Measurements from ENCODE around the gene SPTAN1.
A peak's percentile ranks its signal among the peaks of the same experiment; 100 is the strongest.
"Not testable (repeated sequence)": the region's sequence is repeated elsewhere in the genome, so short reads cannot be mapped to it uniquely, and the experiment has no call there.

SPTAN1 gene

GRCh38 chr9:128558431-128559310, 6.3 kb downstream of the SPTAN1 start:
- Mint-ChIP-seq H3K27ac (peak overlapping the region; percentile 34), H3K36me3 (peaks cover 21% of the 10 kb centered on the region), H3K4me3 (no peak overlapping the region), H3K9me3 (no peaks in the 10 kb centered on the region), H3K4me1 (peaks cover 19% of the 10 kb centered on the region), H3K27me3 (no peaks in the 10 kb centered on the region)
- no peak for DNase-seq
- CTCF ChIA-PET, result interaction anchor here (0.6 kb wide), 1 partner anchor 204 kb away, joined by 3 read pairs; no protein-coding TSS in a partner anchor

DNA sequence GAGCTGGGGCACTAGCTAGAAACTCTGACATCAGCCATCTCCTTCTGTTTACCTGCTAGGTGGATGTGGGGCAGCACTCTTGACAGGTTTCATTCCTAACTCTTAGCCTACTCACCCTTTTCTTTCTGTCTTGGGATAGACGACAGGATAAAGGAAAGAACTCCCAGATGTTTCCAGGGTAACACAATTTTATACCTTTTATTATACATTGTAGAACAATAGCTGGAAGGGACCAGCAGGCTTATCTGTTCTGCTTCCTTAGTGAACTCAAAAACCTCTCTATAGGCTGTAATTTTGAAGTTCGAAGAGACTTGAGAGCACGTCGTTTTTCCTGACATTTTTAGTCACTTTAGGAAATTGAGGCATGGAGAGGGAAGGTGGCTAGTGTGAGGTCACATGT, 13.2 kb downstream of the SPTAN1 start:
- Mint-ChIP-seq H3K4me3 (no peak overlapping the region), H3K27me3 (no peaks in the 10 kb centered on the region), H3K36me3 (peaks cover 43% of the 10 kb centered on the region), H3K9me3 (no peaks in the 10 kb centered on the region), H3K4me1 (peaks cover 6% of the 10 kb centered on the region), H3K27ac (no peak overlapping the region)
- CTCF ChIA-PET, result no interaction called here
- no peak for DNase-seq

DNA sequence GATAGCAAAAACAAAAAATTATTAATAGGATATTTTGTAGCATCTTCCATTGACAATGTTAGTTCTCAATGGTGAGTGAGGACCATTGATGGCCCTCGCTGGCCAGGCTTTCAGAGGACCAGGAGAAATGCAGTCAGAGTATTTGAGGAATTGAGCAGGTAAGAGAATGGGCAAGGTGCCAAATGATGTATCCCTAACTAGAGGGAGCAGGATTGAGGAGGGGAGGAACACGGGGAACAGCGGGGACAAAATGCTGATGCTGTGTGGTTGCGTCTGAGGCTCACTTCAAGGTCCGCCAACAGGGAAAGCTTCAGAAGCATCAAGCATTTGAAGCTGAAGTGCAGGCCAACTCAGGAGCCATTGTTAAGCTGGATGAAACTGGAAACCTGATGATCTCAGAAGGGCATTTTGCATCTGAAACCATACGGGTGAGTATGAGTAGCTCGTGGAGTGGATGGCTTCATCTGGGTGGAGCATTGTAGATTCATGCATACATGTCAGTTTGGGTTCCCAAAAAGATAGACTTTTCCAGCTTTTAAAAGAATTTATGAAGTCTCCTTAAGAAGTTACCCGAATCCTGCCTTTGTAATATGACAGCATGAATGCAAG, 16.2 kb downstream of the SPTAN1 start:
- H3K27me3 Mint-ChIP-seq, result no peaks in the 10 kb centered on the region
- peaks cover 41% of the 10 kb centered on the region for H3K36me3 Mint-ChIP-seq
- H3K27ac Mint-ChIP-seq, result no peak overlapping the region
- peaks cover 3% of the 10 kb centered on the region for H3K4me1 Mint-ChIP-seq
- H3K4me3 Mint-ChIP-seq, result no peak overlapping the region
- CTCF ChIA-PET, result no interaction called here
- no peaks in the 10 kb centered on the region for H3K9me3 Mint-ChIP-seq
- DNase-seq, result no peak

GRCh38 chr9:128575469-128575868, 23.1 kb downstream of the SPTAN1 start:
- Mint-ChIP-seq H3K4me3 (no peak overlapping the region), H3K36me3 (peaks cover 54% of the 10 kb centered on the region), H3K27me3 (no peaks in the 10 kb centered on the region), H3K9me3 (no peaks in the 10 kb centered on the region), H3K4me1 (peaks cover 16% of the 10 kb centered on the region), H3K27ac (peak overlapping the region; percentile 79)
- DNase-seq, result no peak
- CTCF ChIA-PET, result no interaction called here

- Mint-ChIP-seq H3K4me3 (no peak overlapping the region), H3K27me3 (no peaks in the 10 kb centered on the region), H3K27ac (peak overlapping the region; percentile 7), H3K4me1 (peaks cover 16% of the 10 kb centered on the region), H3K9me3 (no peaks in the 10 kb centered on the region), H3K36me3 (peaks cover 58% of the 10 kb centered on the region)
- CTCF ChIA-PET, result no interaction called here
- DNase-seq, result no peak
These were observed 23.5 kb downstream of the SPTAN1 start for GRCh38 chr9:128575916-128576315.

DNA sequence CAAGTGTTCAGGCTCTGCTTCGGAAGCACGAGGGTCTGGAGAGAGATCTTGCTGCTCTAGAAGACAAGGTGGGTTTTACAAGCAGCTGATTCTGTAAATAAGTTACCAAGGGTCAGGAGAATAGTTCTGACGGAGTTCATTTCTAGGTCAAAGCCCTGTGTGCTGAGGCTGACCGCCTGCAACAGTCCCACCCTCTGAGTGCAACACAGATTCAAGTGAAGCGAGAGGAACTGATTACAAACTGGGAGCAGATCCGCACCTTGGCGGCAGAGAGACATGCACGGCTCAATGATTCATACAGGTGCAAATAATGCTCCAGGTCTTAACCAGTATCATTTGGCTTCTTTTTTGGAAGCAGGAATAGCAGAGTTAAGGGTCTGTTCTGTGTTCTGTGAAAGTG, 24.8 kb downstream of the SPTAN1 start:
- H3K27ac Mint-ChIP-seq, result no peak overlapping the region

DNA sequence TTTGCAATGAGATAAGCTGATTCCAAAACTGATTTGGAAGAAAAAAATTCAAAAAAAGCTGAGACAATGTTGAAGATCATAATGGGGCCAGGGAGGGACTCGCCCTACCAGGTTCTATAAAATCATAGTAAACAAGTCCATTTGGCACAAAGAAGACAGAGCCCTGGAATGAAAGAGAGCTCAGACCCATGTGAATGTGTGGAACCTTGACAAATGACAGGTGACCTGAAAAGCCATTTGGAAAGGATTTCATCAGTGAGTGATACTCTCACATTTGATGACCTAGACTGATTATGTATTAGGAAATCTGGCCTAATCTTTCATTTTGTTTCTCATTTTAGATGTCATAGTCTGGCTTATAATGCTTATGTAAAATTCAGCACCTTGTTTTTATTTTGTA, 26.8 kb downstream of the SPTAN1 start:
- CTCF ChIA-PET, result interaction anchor here (0.6 kb wide), 1 partner anchor 327 kb away, joined by 3 read pairs; no protein-coding TSS in a partner anchor
- H3K27me3 Mint-ChIP-seq, result no peaks in the 10 kb centered on the region
- H3K27ac Mint-ChIP-seq, result no peak overlapping the region
- no peak for DNase-seq
- no peaks in the 10 kb centered on the region for H3K9me3 Mint-ChIP-seq
- H3K36me3 Mint-ChIP-seq, result peaks cover 85% of the 10 kb centered on the region
- peaks cover 16% of the 10 kb centered on the region for H3K4me1 Mint-ChIP-seq
- H3K4me3 Mint-ChIP-seq, result no peak overlapping the region

More for the DNA sequence above, 24.8 kb downstream of the SPTAN1 start:
- Mint-ChIP-seq H3K27me3 (no peaks in the 10 kb centered on the region), H3K4me1 (peaks cover 16% of the 10 kb centered on the region), H3K36me3 (peaks cover 68% of the 10 kb centered on the region), H3K4me3 (no peak overlapping the region), H3K9me3 (no peaks in the 10 kb centered on the region)
- CTCF ChIA-PET, result no interaction called here
- DNase-seq, result no peak

DNA sequence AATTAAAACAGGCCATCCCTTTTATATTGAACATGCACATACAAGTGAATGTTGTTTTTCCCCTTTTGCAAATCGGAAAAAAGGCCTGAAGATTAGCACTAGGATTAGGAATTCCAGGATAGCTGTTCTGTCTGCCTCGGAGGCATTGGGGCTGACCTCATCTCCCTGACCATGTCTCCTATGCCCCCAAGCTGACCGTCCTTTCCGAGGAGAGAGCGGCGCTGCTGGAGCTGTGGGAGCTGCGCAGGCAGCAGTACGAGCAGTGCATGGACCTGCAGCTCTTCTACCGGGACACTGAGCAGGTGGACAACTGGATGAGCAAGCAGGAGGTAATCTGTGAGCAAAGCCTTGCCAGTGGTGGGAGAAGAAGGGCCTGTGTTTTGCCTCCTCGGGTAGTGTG, 28.3 kb downstream of the SPTAN1 start:
- Mint-ChIP-seq H3K9me3 (no peaks in the 10 kb centered on the region), H3K36me3 (peaks cover 84% of the 10 kb centered on the region), H3K4me1 (peaks cover 2% of the 10 kb centered on the region), H3K27me3 (no peaks in the 10 kb centered on the region), H3K27ac (no peak overlapping the region), H3K4me3 (no peak overlapping the region)
- CTCF ChIA-PET, result no interaction called here
- no peak for DNase-seq

- H3K27me3 Mint-ChIP-seq, DNase-seq, H3K9me3 Mint-ChIP-seq, H3K4me3 Mint-ChIP-seq, H3K27ac Mint-ChIP-seq: not testable (repeated sequence)
- H3K36me3 Mint-ChIP-seq, result peaks cover 79% of the 10 kb centered on the region
- H3K4me1 Mint-ChIP-seq, result peaks cover 18% of the 10 kb centered on the region
- CTCF ChIA-PET, result interaction anchor here (0.6 to 1.2 kb wide), 2 partner anchors 22 to 116 kb away, joined by 3 read pairs; no protein-coding TSS in a partner anchor
These were observed 32.8 kb downstream of the SPTAN1 start for GRCh38 chr9:128585155-128585554.

GRCh38 chr9:128586934-128587333, 34.5 kb downstream of the SPTAN1 start:
- H3K9me3 Mint-ChIP-seq, H3K27me3 Mint-ChIP-seq, DNase-seq, H3K4me3 Mint-ChIP-seq, CTCF ChIA-PET: not testable (repeated sequence)
- Mint-ChIP-seq H3K27ac (peak overlapping the region; percentile 71), H3K36me3 (peaks cover 77% of the 10 kb centered on the region), H3K4me1 (peaks cover 18% of the 10 kb centered on the region)

DNA sequence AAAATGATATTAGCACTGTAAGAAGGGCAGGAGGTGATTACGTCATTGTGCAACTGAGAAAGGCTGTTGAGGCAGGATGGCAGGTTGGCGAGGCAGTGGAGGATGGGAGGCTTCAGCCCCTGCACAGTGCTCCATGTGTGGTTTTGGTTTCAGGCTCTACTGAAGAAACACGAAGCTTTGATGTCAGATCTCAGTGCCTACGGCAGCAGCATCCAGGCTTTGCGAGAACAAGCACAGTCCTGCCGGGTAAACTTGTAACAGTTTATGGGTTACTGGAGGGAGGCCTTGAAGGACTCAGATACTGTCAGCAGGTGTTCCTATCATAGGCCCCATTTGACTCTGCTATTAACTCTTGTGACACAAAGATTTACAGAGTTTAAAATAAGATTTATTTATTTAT, 35.1 kb downstream of the SPTAN1 start:
- no peaks in the 10 kb centered on the region for H3K27me3 Mint-ChIP-seq
- peak overlapping the region; percentile 71 for H3K27ac Mint-ChIP-seq
- DNase-seq, result peak; percentile 85
- H3K4me1 Mint-ChIP-seq, result peaks cover 18% of the 10 kb centered on the region
- no peaks in the 10 kb centered on the region for H3K9me3 Mint-ChIP-seq
- H3K4me3 Mint-ChIP-seq, result no peak overlapping the region
- CTCF ChIA-PET, result no interaction called here
- H3K36me3 Mint-ChIP-seq, result peaks cover 77% of the 10 kb centered on the region

- DNase-seq, result no peak
- no peaks in the 10 kb centered on the region for H3K9me3 Mint-ChIP-seq
- CTCF ChIA-PET, result interaction anchor here (0.6 kb wide), 1 partner anchor 159 kb away, joined by 3 read pairs; no protein-coding TSS in a partner anchor
- H3K4me1 Mint-ChIP-seq, result peaks cover 18% of the 10 kb centered on the region
- no peak overlapping the region for H3K4me3 Mint-ChIP-seq
- no peak overlapping the region for H3K27ac Mint-ChIP-seq
- peaks cover 74% of the 10 kb centered on the region for H3K36me3 Mint-ChIP-seq
- no peaks in the 10 kb centered on the region for H3K27me3 Mint-ChIP-seq
These were observed 36.3 kb downstream of the SPTAN1 start for GRCh38 chr9:128588581-128589233.

GRCh38 chr9:128593039-128593438, 40.7 kb downstream of the SPTAN1 start:
- CTCF ChIA-PET, result no interaction called here
- no peaks in the 10 kb centered on the region for H3K9me3 Mint-ChIP-seq
- H3K36me3 Mint-ChIP-seq, result peaks cover 55% of the 10 kb centered on the region

DNA sequence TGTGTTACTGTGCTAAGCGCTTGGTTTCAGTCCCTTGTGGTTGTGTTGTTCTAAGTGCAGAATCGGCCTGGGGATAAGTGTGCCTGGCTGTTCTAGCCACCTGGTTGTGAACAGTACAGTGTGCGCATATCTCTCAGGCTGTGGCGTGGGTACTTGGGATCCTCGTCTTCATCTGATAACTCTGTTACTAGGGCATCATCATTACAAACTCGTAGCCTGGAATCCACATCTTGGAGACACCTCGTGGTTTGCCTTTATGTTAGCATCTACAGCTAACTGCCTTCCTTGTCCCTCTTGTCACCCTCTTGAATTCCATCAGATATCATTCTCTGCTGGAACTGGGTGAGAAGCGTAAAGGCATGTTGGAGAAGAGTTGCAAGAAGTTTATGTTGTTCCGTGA, 41.5 kb downstream of the SPTAN1 start:
- Mint-ChIP-seq H3K27ac (no peak overlapping the region), H3K27me3 (no peaks in the 10 kb centered on the region), H3K4me1 (peaks cover 1% of the 10 kb centered on the region), H3K9me3 (no peaks in the 10 kb centered on the region), H3K36me3 (peaks cover 55% of the 10 kb centered on the region), H3K4me3 (no peak overlapping the region)
- CTCF ChIA-PET, result no interaction called here
- no peak for DNase-seq

More at GRCh38 chr9:128593039-128593438, 40.7 kb downstream of the SPTAN1 start:
- Mint-ChIP-seq H3K27ac (no peak overlapping the region), H3K4me1 (peaks cover 7% of the 10 kb centered on the region), H3K4me3 (no peak overlapping the region), H3K27me3 (no peaks in the 10 kb centered on the region)
- DNase-seq, result no peak
